H54 (cell line): ENCODE results near the gene ENO3.

Experiments used
- DNase-seq: peaks from one replicate; pipeline ENCODE4 v3.0.0; 2011; ENCODE audit warnings: low spot score, mixed read lengths; ENCODE audit not compliant: insufficient read length
- FAIRE-seq: peaks from 3 replicates; lab custom pipeline; 2011; peaks lifted over from hg19 to GRCh38; lab: Jason Lieb, UNC
- POLR2A ChIP-seq: IDR thresholded peaks from 2 replicates; pipeline ENCODE4 v1.6.1; 2011; ENCODE audit warnings: low read depth, mild to moderate bottlenecking, low read length

ENO3 gene

GRCh38 chr17:4941319-4941610 lies 9.7 kb upstream of the ENO3 start:
- FAIRE-seq (no peak), DNase-seq (no peak)
- no peak for TF ChIP-seq POLR2A

GRCh38 chr17:4942760-4943508 lies 8.0 kb upstream of the ENO3 start:
- DNase-seq (no peak), FAIRE-seq (no peak)
- TF ChIP-seq POLR2A, result no peak

GRCh38 chr17:4944163-4944553 lies 6.8 kb upstream of the ENO3 start:
- FAIRE-seq, result no peak
- TF ChIP-seq POLR2A, result no peak
- no peak for DNase-seq

GRCh38 chr17:4944554-4945175 lies 6.3 kb upstream of the ENO3 start:
- DNase-seq, result no peak
- TF ChIP-seq POLR2A, result no peak
- FAIRE-seq, result no peak

- DNase-seq, result peak; percentile 92
- FAIRE-seq, result peak; percentile 89
- peak; percentile 37; the same call in 1 of the 2 replicates for TF ChIP-seq POLR2A
Measured at GRCh38 chr17:4945176-4945943, 5.6 kb upstream of the ENO3 start.

- DNase-seq (no peak), FAIRE-seq (no peak)
- no peak for TF ChIP-seq POLR2A
Measured at GRCh38 chr17:4945944-4946280, 5.0 kb upstream of the ENO3 start.

GRCh38 chr17:4946312-4946976 lies 4.5 kb upstream of the ENO3 start:
- no peak for FAIRE-seq
- no peak for DNase-seq
- TF ChIP-seq POLR2A, result no peak

- FAIRE-seq (no peak), DNase-seq (no peak)
- no peak for TF ChIP-seq POLR2A
Measured at GRCh38 chr17:4947010-4947410, 3.9 kb upstream of the ENO3 start.

GRCh38 chr17:4947411-4948165 lies 3.3 kb upstream of the ENO3 start:
- peak; percentile 16; the same call in 1 of the 2 replicates for TF ChIP-seq POLR2A
- DNase-seq, result no peak
- FAIRE-seq, result no peak

- peak; percentile 97 for TF ChIP-seq POLR2A
- DNase-seq, result peak; percentile 79
- no peak for FAIRE-seq
Measured at GRCh38 chr17:4948166-4948930, 2.6 kb upstream of the ENO3 start, which contains the start of gene PFN1. PFN1 (minus strand) TSS chr17:4948530; CDS start chr17:4948394, 136 bp downstream.

- DNase-seq (peak; percentile 89), FAIRE-seq (no peak)
- TF ChIP-seq POLR2A, result no peak; the same call in 1 of the 2 replicates
Measured at GRCh38 chr17:4948931-4949320, 2.0 kb upstream of the ENO3 start.

GRCh38 chr17:4949321-4950074 lies 1.4 kb upstream of the ENO3 start:
- TF ChIP-seq POLR2A, result peak; percentile 34
- DNase-seq (peak; percentile 61), FAIRE-seq (no peak)
